Measurements from ENCODE around the gene ZNF638.

GRCh38 chr2:71462641-71463341 is 131.2 kb downstream of the ZNF638 start:
- TF ChIP-seq CTCF (IDR thresholded peaks at IDR 0.05; ENCODE audit: low read length): no peak
- TF ChIP-seq EZH2 (IDR thresholded peaks at IDR 0.05; ENCODE audit: borderline replicate concordance, low read length): no peak

All from OCI-LY1 (cell line).